GM23338 (cell line): ENCODE results near the gene GMPPB. TPM values are rescaled to one million over a fixed set of nuclear protein-coding genes. Genes with fewer than 3 reads are reported as not detected.

Experiments used
- ATAC-seq: fragments of 200-7000 bp; cut with Tn5 transposase; 3 replicates; pipeline ENCODE4 v1.9.1; 2020
- DNase-seq: peaks from one replicate; pipeline ENCODE4 v3.0.0-alpha.2; 2015; ENCODE audit warnings: low spot score
- H2AFZ ChIP-seq: fragments of 200-600 bp; sonication (generic); 2 replicates; pipeline ENCODE4 v1.8.0; 2016; ENCODE audit warnings: antibody characterized with exemption, mild to moderate bottlenecking, moderate library complexity
- H3F3A ChIP-seq: fragments of 200-600 bp; sonication (generic); replicated peaks from 2 replicates; pipeline ENCODE4 v1.8.0; 2017; ENCODE audit warnings: antibody characterized with exemption, mixed run types, low read depth
- H3K27ac ChIP-seq: fragments of 200-600 bp; sonication (generic); 2 replicates; pipeline ENCODE4 v1.6.1; 2016; ENCODE audit warnings: low read depth
- H3K27me3 ChIP-seq: fragments of 200-600 bp; sonication (generic); 2 replicates; pipeline ENCODE4 v1.8.0; 2016; ENCODE audit warnings: mild to moderate bottlenecking, mixed run types, moderate library complexity; ENCODE audit not compliant: insufficient read depth
- H3K36me3 ChIP-seq: fragments of 200-600 bp; sonication (generic); 2 replicates; pipeline ENCODE4 v1.8.0; 2016; ENCODE audit warnings: mild to moderate bottlenecking; ENCODE audit not compliant: insufficient read depth
- H3K4me1 ChIP-seq: fragments of 200-600 bp; sonication (generic); 2 replicates; pipeline ENCODE4 v1.8.0; 2016; ENCODE audit warnings: mild to moderate bottlenecking, moderate library complexity; ENCODE audit not compliant: insufficient read depth
- H3K4me2 ChIP-seq: fragments of 200-600 bp; sonication (generic); 2 replicates; pipeline ENCODE4 v1.7.1; 2017; ENCODE audit warnings: mixed run types
- H3K4me3 ChIP-seq: fragments of 200-600 bp; sonication (generic); 2 replicates; pipeline ENCODE4 v1.6.1; 2016; ENCODE audit warnings: mixed run types
- H3K79me2 ChIP-seq: fragments of 200-600 bp; sonication (generic); replicated peaks from 2 replicates; pipeline ENCODE4 v1.8.0; 2017; ENCODE audit warnings: mild to moderate bottlenecking; ENCODE audit not compliant: insufficient read depth
- H3K9me2 ChIP-seq: fragments of 200-600 bp; sonication (generic); 2 replicates; pipeline ENCODE4 v1.8.0; 2017; ENCODE audit not compliant: insufficient read depth
- H4K20me1 ChIP-seq: fragments of 200-600 bp; sonication (generic); replicated peaks from 2 replicates; pipeline ENCODE4 v1.8.0; 2017; ENCODE audit warnings: mild to moderate bottlenecking; ENCODE audit not compliant: insufficient read depth
- H3K27ac Mint-ChIP-seq: 2 replicates; pipeline ENCODE4 v1.8.0; 2020; ENCODE audit warnings: inconsistent platforms, mild to moderate bottlenecking, moderate library complexity, mixed read lengths
- H3K27me3 Mint-ChIP-seq: 3 replicates; pipeline ENCODE4 v1.8.0; 2022; ENCODE audit warnings: low read depth, mild to moderate bottlenecking, moderate library complexity, mixed read lengths, inconsistent platforms; ENCODE audit not compliant: insufficient read depth, poor library complexity
- H3K36me3 Mint-ChIP-seq: 3 replicates; pipeline ENCODE4 v1.8.0; 2021; ENCODE audit warnings: low read depth, mild to moderate bottlenecking, inconsistent platforms, moderate library complexity, mixed read lengths
- H3K4me1 Mint-ChIP-seq: 3 replicates; pipeline ENCODE4 v1.8.0; 2020; ENCODE audit warnings: mild to moderate bottlenecking, inconsistent platforms, mixed read lengths
- H3K4me3 Mint-ChIP-seq: 3 replicates; pipeline ENCODE4 v1.8.0; 2021; ENCODE audit warnings: moderate library complexity, mild to moderate bottlenecking, inconsistent platforms, mixed read lengths
- H3K9me3 Mint-ChIP-seq: 3 replicates; pipeline ENCODE4 v1.8.0; 2020; ENCODE audit warnings: moderate library complexity, mild to moderate bottlenecking, inconsistent platforms, mixed read lengths
- CTCF ChIP-seq, 2 experiments: fragments of 200-600 bp in 1 of 2; sonication (generic) in 1 of 2; conservative IDR thresholded peaks; 2 replicates each; pipeline versions ENCODE4 v1.5.1 to v1.6.1; 2016 to 2017; ENCODE audit warnings: antibody characterized with exemption in 2 of 2, low read depth in 2 of 2, mild to moderate bottlenecking in 2 of 2, moderate library complexity in 1 of 2
- ETS1 ChIP-seq: IDR thresholded peaks from 2 replicates; pipeline ENCODE4 v1.6.1; 2016; ENCODE audit warnings: antibody characterized with exemption
- STAT1 ChIP-seq: IDR thresholded peaks from one replicate; pipeline ENCODE4 v1.6.1; 2016; ENCODE audit warnings: antibody characterized with exemption; ENCODE audit not compliant: unreplicated experiment
- ZNF114 ChIP-seq: fragments of 250-450 bp; sonication (Bioruptor Pico); IDR thresholded peaks from 2 replicates; pipeline ENCODE4 v1.5.0; 2020; ENCODE audit warnings: mild to moderate bottlenecking, moderate library complexity
- ZNF462 ChIP-seq: fragments of 250-450 bp; sonication (Bioruptor Pico); IDR thresholded peaks from 2 replicates; pipeline ENCODE4 v1.5.0; 2020; ENCODE audit warnings: mild to moderate bottlenecking, moderate library complexity
- polyA plus RNA-seq: library from polyadenylated mRNA; unstranded; fragments of >200 nt; fragmentation: Nextera tagmentation; extraction: Ambion mirVana; gene quantifications from 2 replicates; pipeline ENCODE4 v1.2.1, GENCODE V29; 2016
- total RNA-seq: library from RNA; depleted of rRNA; stranded (reverse); fragments of >200 nt; shearing (Covaris generic); gene quantifications from 2 replicates; pipeline ENCODE4 v1.2.3, GENCODE V29; 2014

GMPPB gene
- total and polyA plus RNA-seq, 2 experiments from 2014 or later = 10.2 to 36.1 TPM

GRCh38 chr3:49707113-49707480 is 16.7 kb downstream of the GMPPB start:
- Mint-ChIP-seq H3K27ac (no peak overlapping the region), H3K36me3 (peaks cover 11% of the 10 kb centered on the region), H3K9me3 (no peaks in the 10 kb centered on the region), H3K4me1 (peaks cover 8% of the 10 kb centered on the region; the same call in 2 of the 3 replicates), H3K4me3 (no peak overlapping the region), H3K27me3 (peaks cover 15% of the 10 kb centered on the region)
- Histone ChIP-seq H4K20me1 (peaks cover 6% of the 10 kb centered on the region; the same call in 1 of the 2 replicates), H3K9me2 (no peaks in the 10 kb centered on the region), H2AFZ (no peak overlapping the region), H3K4me3 (no peak overlapping the region), H3K4me1 (no peaks in the 10 kb centered on the region), H3K27me3 (no peaks in the 10 kb centered on the region), H3K79me2 (no peaks in the 10 kb centered on the region), H3K4me2 (no peak overlapping the region), H3K27ac (no peak overlapping the region), H3K36me3 (no peaks in the 10 kb centered on the region), H3F3A (no peaks in the 10 kb centered on the region; the same call in 1 of the 2 replicates)
- TF ChIP-seq ZNF462 (no peak), ZNF114 (CRISPR knock-in tag) (no peak), CTCF (conservative IDR thresholded peaks at IDR 0.05; ENCODE audit: low read depth in 2 of 2) (no peak), ETS1 (no peak), STAT1 (no peak)
- ATAC-seq (no peak), DNase-seq (no peak)
